Kidney epithelial cell (primary cell): ENCODE measurements around the gene ZW10. TPM values are rescaled to one million over a fixed set of nuclear protein-coding genes. Genes with fewer than 3 reads are reported as not detected.

Experiments used
- total RNA-seq: library from RNA; depleted of rRNA; stranded (reverse); fragments of >200 nt; gene quantifications from 2 replicates; pipeline ENCODE4 v1.2.3, GENCODE V29; 2015

The ZW10 gene
- total RNA-seq, 1 donor from 2014 or later: 25.2 TPM

Other genes with a start within 250 kb of the ZW10 start
- 0.07 TPM in 1 of 2 replicates, not detected in the other for gene TMPRSS5, start 67.4 kb downstream of the ZW10 start, total RNA-seq
- not detected in 2 replicates for gene CLDN25, start 6.1 kb upstream of the ZW10 start, total RNA-seq
- gene USP28, start 101.9 kb upstream of the ZW10 start, total RNA-seq: 22.8 and 23.5 TPM in 2 replicates
- not detected in 2 replicates for gene HTR3B, start 131.1 kb upstream of the ZW10 start, total RNA-seq
- 0.25 and 0.27 TPM in 2 replicates for gene HTR3A, start 201.4 kb upstream of the ZW10 start, total RNA-seq